ENCODE data around the gene GRIN2A. TPM values are rescaled to one million over a fixed set of nuclear protein-coding genes. Genes with fewer than 3 reads are reported as not detected.

The GRIN2A gene
- total and polyA plus RNA-seq, 2 of the 8 experiments (the other 6 are each of a cell fraction or from before 2014, with no cell fraction given) = 0.18 to 1.8 TPM

- TF ChIP-seq CHD1 (IDR thresholded peaks at IDR 0.05; ENCODE audit: low read depth, low read length) (no peak), TAF1 (IDR thresholded peaks at IDR 0.05; ENCODE audit: low read depth, low read length) (no peak)
Observed at GRCh38 chr16:10048850-10049249, 133.4 kb downstream of the GRIN2A start (continued).
